PC-9 (cell line): ENCODE measurements around the gene EIF4E1B. TPM values are rescaled to one million over a fixed set of nuclear protein-coding genes. Genes with fewer than 3 reads are reported as not detected.

ENCODE experiments used
- BruUV-seq: library from RNA; stranded (reverse); fragments of 400-500 nt; replicated peaks from 2 replicates; lab custom pipeline; 2021; lab: Mats Ljungman, UMichigan
- CTCF ChIA-PET: fragments of 300-600 bp; sonication (Branson Sonifier 250); formaldehyde crosslinking; loops from one replicate; lab custom pipeline; 2022; ENCODE audit warnings: antibody characterized with exemption; lab: Charles Lee
- POLR2A ChIA-PET: fragments of 300-600 bp; sonication (Branson Sonifier 250); formaldehyde crosslinking; loops from one replicate; lab custom pipeline; 2022; ENCODE audit warnings: antibody characterized with exemption; ENCODE audit not compliant: unreplicated experiment; lab: Charles Lee
- DNase-seq, 2 experiments: peaks; one replicate each; pipeline versions ENCODE4 v3.0.0 to v3.0.0-alpha.2; 2015 to 2022; ENCODE audit warnings: mixed read lengths in 1 of 2
- H2AFZ ChIP-seq: fragments of 200-600 bp; sonication (generic); 2 replicates; pipeline ENCODE4 v1.8.1; 2017; ENCODE audit warnings: antibody characterized with exemption
- H3F3A ChIP-seq: fragments of 200-600 bp; sonication (generic); 2 replicates; pipeline ENCODE4 v1.8.1; 2017; ENCODE audit warnings: antibody characterized with exemption, mild to moderate bottlenecking, low read depth; ENCODE audit not compliant: insufficient read depth
- H3K27ac ChIP-seq: fragments of 200-600 bp; sonication (generic); 2 replicates; pipeline ENCODE4 v1.6.1; 2016; ENCODE audit warnings: mixed run types
- H3K27me3 ChIP-seq: fragments of 200-600 bp; sonication (generic); 2 replicates; pipeline ENCODE4 v1.6.1; 2016; ENCODE audit warnings: low read depth, mixed run types; ENCODE audit not compliant: insufficient read depth
- H3K36me3 ChIP-seq: fragments of 200-600 bp; sonication (generic); 2 replicates; pipeline ENCODE4 v1.6.1; 2016; ENCODE audit warnings: low read depth, mixed run types
- H3K4me1 ChIP-seq: fragments of 200-600 bp; sonication (generic); replicated peaks from 2 replicates; pipeline ENCODE4 v1.6.1; 2016; ENCODE audit warnings: mixed run types; ENCODE audit not compliant: insufficient read depth
- H3K4me2 ChIP-seq: fragments of 200-600 bp; sonication (generic); 2 replicates; pipeline ENCODE4 v1.6.1; 2017; ENCODE audit warnings: mixed run types
- H3K4me3 ChIP-seq: fragments of 200-600 bp; sonication (generic); 2 replicates; pipeline ENCODE4 v1.6.1; 2016; ENCODE audit warnings: mixed run types
- H3K79me2 ChIP-seq: fragments of 200-600 bp; sonication (generic); 2 replicates; pipeline ENCODE4 v1.6.1; 2017; ENCODE audit warnings: low read depth, mixed run types
- H3K9me2 ChIP-seq: fragments of 200-600 bp; sonication (generic); 2 replicates; pipeline ENCODE4 v1.8.1; 2017; ENCODE audit warnings: mild to moderate bottlenecking; ENCODE audit not compliant: insufficient read depth
- H3K9me3 ChIP-seq: fragments of 200-600 bp; sonication (generic); 2 replicates; pipeline ENCODE4 v1.8.1; 2016; ENCODE audit warnings: low read depth; ENCODE audit not compliant: insufficient read depth
- H4K20me1 ChIP-seq: fragments of 200-600 bp; sonication (generic); 2 replicates; pipeline ENCODE4 v1.8.1; 2017; ENCODE audit not compliant: insufficient read depth
- CTCF ChIP-seq: fragments of 200-600 bp; sonication (generic); conservative IDR thresholded peaks from 2 replicates; pipeline ENCODE4 v1.6.1; 2017; ENCODE audit warnings: mixed run types, antibody characterized with exemption, mild to moderate bottlenecking, moderate library complexity
- EZH2 ChIP-seq: fragments of 200-600 bp; sonication (generic); IDR thresholded peaks from 2 replicates; pipeline ENCODE4 v1.8.0; 2017; ENCODE audit warnings: antibody characterized with exemption, low read depth
- intact Hi-C: fragments of 100-400 bp; cut with micrococcal nuclease; formaldehyde crosslinking; loops from one replicate; pipeline ENCODE4 v1.10.0; 2022; ENCODE audit not compliant: unreplicated experiment
- total RNA-seq: library from RNA; stranded (reverse); gene quantifications from 2 replicates; pipeline ENCODE4 v1.2.3, GENCODE V29; 2021

The EIF4E1B gene
- total RNA-seq, 1 experiment from 2014 or later: not detected

GRCh38 chr5:176660860-176661641 lies 30.6 kb downstream of the EIF4E1B start:
- Histone ChIP-seq H3K9me3 (no peaks in the 10 kb centered on the region), H3K79me2 (no peaks in the 10 kb centered on the region), H4K20me1 (no peaks in the 10 kb centered on the region), H3F3A (peaks cover 5% of the 10 kb centered on the region; the same call in 1 of the 2 replicates), H3K27ac (no peak overlapping the region), H3K4me3 (no peak overlapping the region), H3K9me2 (no peaks in the 10 kb centered on the region), H3K4me2 (no peak overlapping the region), H3K36me3 (no peaks in the 10 kb centered on the region), H3K4me1 (no peaks in the 10 kb centered on the region), H3K27me3 (no peaks in the 10 kb centered on the region), H2AFZ (0 out of 2 replicates have a peak overlapping the region, but pooled peaks have one; percentile 26)
- peak; percentile 50 to 73 for DNase-seq
- ChIA-PET CTCF (interaction anchor here (0.5 to 1.7 kb wide), 34 partner anchors 9 to 1819 kb away, joined by 3 to 19 read pairs (median 3); partner anchors contain the start of gene RNF44), POLR2A (interaction anchor here (0.5 to 0.6 kb wide), 7 partner anchors 12 to 450 kb away, joined by 3 to 6 read pairs (median 5); no protein-coding TSS in a partner anchor)
- TF ChIP-seq CTCF: peak; percentile 95
- TF ChIP-seq EZH2: no peak
- intact Hi-C loops: loop anchor here (2.0 kb wide), 4 partner anchors 84 to 298 kb away; no protein-coding TSS in a partner anchor
- no TSS peak for BruUV-seq

- no peak overlapping the region for H2AFZ ChIP-seq
- no peaks in the 10 kb centered on the region for H3K4me1 ChIP-seq
- no peaks in the 10 kb centered on the region for H3K9me2 ChIP-seq
- H3F3A ChIP-seq: peaks cover 5% of the 10 kb centered on the region; the same call in 1 of the 2 replicates
- TF ChIP-seq CTCF (no peak), EZH2 (no peak)
- H3K4me3 ChIP-seq: no peak overlapping the region
- H3K79me2 ChIP-seq: no peaks in the 10 kb centered on the region
- H3K9me3 ChIP-seq: no peaks in the 10 kb centered on the region
- no TSS peak for BruUV-seq
- ChIA-PET POLR2A (interaction anchor here (0.6 kb wide), 1 partner anchor 162 kb away, joined by 6 read pairs; no protein-coding TSS in a partner anchor), CTCF (interaction anchor here (0.7 to 1.7 kb wide), 2 partner anchors 164 to 297 kb away, joined by 3 to 4 read pairs; no protein-coding TSS in a partner anchor)
- H3K27ac ChIP-seq: no peak overlapping the region
- H3K36me3 ChIP-seq: no peaks in the 10 kb centered on the region
- H3K27me3 ChIP-seq: no peaks in the 10 kb centered on the region
- intact Hi-C loops: loop anchor here (2.0 kb wide), 4 partner anchors 83 to 297 kb away; no protein-coding TSS in a partner anchor
- H4K20me1 ChIP-seq: no peaks in the 10 kb centered on the region
- no peak for DNase-seq
- no peak overlapping the region for H3K4me2 ChIP-seq
Measured at GRCh38 chr5:176661676-176662075, 31.2 kb downstream of the EIF4E1B start.

GRCh38 chr5:176662371-176663333 lies 32.2 kb downstream of the EIF4E1B start:
- H3K9me3 ChIP-seq: no peaks in the 10 kb centered on the region
- H3K79me2 ChIP-seq: no peaks in the 10 kb centered on the region
- H3K4me1 ChIP-seq: no peaks in the 10 kb centered on the region
- no peak overlapping the region for H2AFZ ChIP-seq
- no peak for DNase-seq
- ChIA-PET POLR2A (no interaction called here), CTCF (interaction anchor here (0.6 kb wide), 1 partner anchor 296 kb away, joined by 5 read pairs; no protein-coding TSS in a partner anchor)
- TF ChIP-seq EZH2: no peak
- TF ChIP-seq CTCF: no peak
- H3K27me3 ChIP-seq: no peaks in the 10 kb centered on the region
- H3F3A ChIP-seq: peaks cover under 1% of the 10 kb centered on the region; the same call in 1 of the 2 replicates
- BruUV-seq: no TSS peak
- H3K36me3 ChIP-seq: no peaks in the 10 kb centered on the region
- H3K4me2 ChIP-seq: no peak overlapping the region
- H4K20me1 ChIP-seq: no peaks in the 10 kb centered on the region
- intact Hi-C loops: no loop called here
- no peak overlapping the region for H3K27ac ChIP-seq
- no peak overlapping the region for H3K4me3 ChIP-seq
- H3K9me2 ChIP-seq: no peaks in the 10 kb centered on the region
